ENCODE results near the gene NSFL1C.

The NSFL1C gene

GRCh38 chr20:1484438-1485116, 17.9 kb upstream of the NSFL1C start:
- DNase-seq: no peak

GRCh38 chr20:1479831-1480595, 13.4 kb upstream of the NSFL1C start:
- no peak for DNase-seq

GRCh38 chr20:1478566-1478965, 11.9 kb upstream of the NSFL1C start:
- no peak for DNase-seq

- no peak for DNase-seq
These were observed 11.3 kb upstream of the NSFL1C start for GRCh38 chr20:1477896-1478490.

DNA sequence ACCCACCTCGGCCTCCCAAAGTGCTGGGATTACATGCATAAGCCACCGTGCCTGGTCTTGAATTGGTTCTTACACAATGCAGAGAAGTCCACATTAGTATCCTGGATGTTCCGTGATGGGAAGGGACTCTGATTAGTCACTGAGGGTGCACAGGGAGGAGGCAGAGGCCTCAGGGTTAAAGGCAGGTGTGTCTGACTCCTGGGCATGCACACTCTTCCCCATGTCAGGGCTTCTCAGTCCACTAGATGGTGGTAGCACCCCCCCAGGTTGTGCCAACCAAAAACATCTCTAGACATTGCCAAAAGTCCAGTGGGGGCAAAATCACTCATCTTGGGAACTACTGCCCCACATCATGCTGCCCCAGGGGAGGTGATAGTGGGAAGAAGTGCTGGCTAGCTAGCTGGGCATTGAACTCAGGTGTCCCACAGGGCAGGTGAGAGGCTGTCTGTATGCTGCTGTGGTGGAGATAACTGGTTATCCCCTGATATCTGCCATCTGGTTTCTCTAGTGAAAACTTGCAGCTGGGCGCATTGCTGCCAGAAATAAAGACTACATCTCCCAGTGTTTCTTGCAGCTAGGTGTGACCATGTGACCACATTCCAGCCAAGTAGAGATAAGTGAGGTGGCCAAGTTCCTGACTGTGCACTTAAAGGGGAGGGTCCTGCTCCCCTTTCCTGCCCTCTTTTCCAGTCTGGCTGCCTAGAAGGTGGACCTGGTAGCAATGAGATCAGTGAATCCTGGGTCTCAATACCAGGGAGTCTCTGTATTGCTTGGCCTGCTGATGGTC, 8.4 kb upstream of the NSFL1C start:
- no peak for DNase-seq

- DNase-seq: no peak
These were observed 7.7 kb upstream of the NSFL1C start for GRCh38 chr20:1474325-1474724.

DNA sequence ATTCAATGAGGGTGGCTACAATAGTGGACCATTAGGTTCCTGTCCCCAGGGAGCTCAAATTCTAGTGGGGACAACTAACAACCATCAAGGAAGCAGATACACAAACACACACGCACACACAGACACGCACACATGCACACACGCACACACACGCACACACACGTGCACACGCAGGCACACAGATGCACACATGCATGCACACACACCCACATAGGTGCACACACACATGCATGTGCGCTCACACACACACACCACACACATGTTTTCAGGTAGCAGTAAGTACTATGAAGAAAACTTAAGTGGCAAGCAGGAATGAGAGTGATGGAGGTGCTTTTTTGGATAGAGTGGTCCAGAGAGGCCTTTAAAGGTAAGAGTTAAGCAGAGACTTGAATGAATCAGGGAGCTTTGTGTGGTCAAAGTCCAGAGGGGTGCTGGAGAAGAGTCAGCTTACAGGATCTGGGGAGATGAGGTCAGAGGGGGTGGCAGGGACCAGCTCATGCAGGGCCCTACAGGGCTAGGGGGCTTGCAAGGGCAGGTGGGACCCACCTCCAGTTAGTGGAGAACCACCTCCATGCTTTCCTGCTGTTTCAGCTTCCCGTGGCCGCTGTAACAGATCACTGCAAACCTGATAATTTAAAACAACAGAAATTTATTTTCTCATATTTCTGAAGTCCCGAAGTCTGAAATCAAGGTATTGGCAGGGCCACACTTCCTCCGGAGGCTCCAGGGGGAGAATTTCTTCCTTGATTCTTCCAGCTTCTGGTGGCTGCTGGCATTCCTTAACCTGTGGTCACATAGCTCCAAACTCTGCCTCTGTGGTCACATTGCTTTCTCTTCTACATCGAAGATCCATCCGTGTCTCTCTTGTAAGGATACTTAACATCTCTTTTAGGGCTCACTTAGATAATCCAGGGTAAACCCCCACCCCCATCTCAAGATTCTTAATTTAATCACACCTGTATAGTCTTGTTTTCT, 6.9 kb upstream of the NSFL1C start:
- DNase-seq: no peak

DNA sequence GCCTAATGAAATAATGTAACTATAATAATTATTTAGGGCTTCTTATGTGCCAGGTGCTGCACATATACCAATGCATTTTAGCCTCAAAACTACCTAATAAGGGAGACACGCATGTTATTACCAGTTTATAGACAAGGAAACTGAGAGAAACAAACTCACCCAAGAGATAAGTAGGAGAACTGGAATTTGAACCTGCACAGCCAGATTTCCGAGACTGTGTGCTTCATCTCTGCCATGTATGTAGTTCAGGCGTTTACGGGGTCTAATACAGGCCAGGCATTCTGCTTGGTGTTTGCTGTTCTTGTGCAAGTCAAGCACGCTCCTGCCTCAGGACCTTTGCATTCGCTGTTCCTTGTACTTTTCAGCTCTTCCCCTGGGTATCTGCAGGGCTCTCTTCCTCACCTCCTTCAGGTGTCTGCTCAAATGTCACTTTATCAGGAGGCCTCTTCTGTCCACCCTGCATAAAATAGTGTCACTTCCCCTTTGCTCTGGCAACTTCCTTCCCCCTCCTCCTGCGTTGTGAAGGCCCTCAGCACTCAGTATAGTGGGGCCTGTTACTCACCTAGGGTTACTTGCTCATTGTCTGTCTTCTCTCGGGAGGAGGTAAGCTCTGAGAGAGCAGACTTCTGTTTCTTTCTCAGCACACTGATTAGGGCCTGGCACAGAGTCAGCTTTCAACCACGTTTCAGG, 6.1 kb upstream of the NSFL1C start:
- no peak for DNase-seq

GRCh38 chr20:1471242-1471641, 4.6 kb upstream of the NSFL1C start:
- DNase-seq: no peak

DNA sequence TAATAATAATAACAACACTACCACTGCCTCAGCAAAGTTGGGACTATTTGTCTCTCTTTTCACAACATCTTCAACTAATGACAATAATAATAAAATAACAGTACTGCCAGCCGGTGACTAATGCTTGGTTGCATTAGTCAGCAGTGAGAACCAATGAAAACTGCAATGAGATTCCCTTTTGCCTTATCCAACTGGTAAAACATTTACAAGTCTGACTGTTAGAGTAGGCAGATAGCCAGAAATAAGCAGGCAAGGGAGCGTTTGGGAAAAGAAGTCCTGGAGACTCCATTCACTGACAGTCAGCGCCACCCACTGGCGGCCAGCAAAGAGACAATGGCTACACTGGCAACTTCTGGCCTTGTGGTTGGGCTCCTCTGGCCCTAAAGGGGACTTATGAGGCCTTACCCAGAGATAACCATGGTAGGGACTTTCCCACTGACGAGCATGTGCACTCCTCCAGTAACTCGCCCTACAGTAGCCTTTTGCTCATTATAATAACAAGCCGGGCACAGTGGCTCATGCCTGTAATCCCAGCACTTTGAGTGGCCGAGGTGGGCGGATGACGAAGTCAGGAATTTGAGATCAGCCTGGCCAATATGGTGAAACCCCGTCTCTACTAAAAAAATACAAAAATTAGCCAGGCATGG, 3.4 kb upstream of the NSFL1C start:
- DNase-seq: peak in 1 of 2 donors; percentile 39

- no peak for DNase-seq
These were observed 2.8 kb upstream of the NSFL1C start for GRCh38 chr20:1469306-1469905.

- DNase-seq: no peak
These were observed 1.5 kb upstream of the NSFL1C start for GRCh38 chr20:1468117-1468624.

DNA sequence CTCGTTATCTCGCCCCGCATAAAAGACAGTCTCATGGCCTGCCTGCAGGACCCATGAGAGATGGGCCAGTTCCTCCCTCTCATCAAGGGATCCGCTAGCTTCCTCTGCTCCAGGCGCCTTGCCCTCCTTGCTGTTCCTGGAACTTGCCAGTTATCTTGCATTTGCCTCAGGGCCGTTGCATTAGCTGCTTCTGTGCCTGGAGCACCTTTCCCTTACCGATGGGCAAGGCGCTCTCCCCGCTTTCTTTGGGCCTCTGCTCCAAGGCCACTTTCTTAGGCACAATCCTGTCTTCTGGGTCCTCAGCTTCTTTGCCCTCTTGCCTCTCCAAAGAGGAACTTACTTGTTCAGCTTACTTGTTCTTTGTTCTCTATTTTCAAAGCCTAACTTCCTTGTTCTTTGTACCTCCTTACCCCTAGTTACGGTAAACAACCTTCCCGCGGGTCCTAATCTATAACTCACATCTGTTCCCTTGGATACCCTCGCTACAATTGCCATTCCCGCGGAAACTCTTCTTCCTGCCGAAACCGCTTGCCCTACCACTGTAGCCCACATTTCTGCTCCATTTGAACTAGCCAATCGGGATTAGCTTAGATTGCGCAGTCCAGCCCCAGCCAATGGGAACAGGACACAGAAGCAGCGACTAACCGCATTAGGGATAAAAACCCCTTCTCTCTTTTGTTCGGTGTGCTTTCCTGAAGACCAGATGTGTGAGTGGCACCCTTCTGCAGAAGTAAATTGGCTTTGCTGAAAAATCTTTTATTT, 887 bp upstream of the NSFL1C start:
- peak in 1 of 2 donors; percentile 41 for DNase-seq

DNA sequence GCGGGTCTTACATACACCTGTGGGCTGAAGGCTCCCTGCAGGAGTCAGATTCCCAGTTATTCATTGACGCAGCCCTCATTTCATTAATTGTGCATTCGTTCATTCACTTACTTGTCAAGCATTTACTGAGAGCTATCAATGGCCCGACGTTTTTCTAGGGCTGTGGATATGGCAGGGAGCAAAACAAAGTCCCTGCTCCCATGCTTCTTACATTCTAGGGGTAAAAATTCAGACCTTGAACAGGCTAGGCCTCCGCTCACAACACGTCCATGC, 369 bp upstream of the NSFL1C start:
- DNase-seq: no peak

GRCh38 chr20:1465470-1466210, 1.0 kb downstream of the NSFL1C start:
- DNase-seq: no peak

DNA sequence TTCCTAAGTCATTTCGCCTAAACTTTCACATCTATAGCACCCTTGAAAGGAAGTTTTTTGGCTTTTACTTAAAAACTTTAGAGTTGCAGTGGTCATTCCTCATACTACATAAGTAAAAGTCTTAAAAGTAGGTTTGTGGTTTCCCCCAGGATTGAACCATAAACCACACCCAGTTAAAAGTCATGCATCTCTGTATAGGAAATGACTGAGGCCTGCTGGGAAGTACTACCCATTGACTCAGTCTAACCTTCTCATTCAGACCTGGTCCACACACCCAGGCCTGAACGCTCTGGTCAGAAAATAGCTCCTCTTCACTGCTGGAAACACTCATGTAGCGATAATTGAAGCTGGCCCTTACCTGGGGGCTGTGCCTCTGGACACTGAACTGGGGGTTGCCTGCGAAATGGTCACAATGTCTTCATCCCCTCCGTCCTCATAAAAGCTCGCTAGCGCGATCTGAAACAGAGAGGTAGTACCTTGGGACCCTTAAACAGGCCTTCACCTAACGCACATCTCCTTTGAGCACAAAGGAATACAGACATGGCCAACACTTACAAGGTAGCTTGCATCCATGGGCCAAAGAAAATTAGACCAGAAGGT, 2.6 kb downstream of the NSFL1C start:
- no peak for DNase-seq

DNA sequence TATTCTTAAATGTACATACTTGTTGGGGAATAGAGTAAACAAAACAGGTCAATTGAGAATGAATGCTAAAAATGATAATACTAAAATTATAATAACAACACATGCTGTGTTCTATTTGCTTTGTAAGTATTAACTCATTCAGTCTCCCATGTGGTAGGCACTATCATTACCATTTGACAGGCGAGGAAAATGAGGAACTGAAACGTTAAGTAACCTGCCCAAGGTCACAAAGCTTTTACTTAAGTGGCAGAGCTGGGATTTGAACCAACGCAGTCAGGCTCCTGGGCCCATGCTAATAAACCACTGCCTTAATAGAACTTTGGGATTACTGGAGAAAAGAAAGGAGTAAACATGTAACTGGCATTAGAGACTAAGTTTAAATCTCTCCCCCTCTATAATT, 3.8 kb downstream of the NSFL1C start:
- no peak for DNase-seq

DNA sequence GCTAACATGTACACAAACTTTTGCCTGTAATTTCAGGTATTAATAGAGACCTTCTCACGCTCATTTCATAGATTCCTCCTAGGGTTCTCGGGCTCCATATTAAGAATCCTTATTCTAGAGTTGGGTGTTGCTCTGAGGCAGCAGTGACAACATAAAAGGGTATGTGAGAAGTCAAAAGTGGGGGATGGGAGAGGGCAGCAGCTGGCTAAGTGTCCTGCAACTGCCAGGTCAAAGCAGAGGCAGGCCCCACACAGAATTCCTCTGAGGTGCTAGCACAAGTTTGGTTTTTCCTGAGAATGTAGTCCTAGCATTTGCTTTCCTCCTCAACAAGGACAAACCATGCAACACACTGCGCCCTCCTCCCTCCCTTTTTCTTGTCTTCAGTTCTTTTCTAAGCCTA, 4.6 kb downstream of the NSFL1C start:
- DNase-seq: no peak

DNA sequence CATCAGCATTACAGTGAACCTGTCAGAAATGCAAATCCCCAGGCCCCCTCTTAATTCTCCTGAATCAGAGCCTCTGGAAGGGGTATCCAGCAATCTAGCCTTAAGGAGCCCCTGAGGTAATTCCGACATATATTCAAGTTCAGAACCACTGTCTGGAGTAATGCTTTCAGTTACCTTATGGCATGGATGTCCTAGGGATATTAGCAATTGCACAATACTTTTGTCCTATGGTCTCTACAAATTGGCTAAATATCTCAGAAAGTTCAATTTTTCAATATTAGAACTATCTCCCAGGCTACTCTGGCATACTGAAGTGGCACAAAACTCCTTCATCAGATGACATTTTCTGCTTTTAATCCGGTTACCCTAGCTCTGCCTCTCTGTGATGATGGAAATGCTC, 6.4 kb downstream of the NSFL1C start:
- no peak for DNase-seq

Data from hippocampal formation (tissue), 2 donors.